GM10847 (cell line): Measurements from ENCODE around the gene INPP5J.

Experiments
- POLR2A ChIP-seq: IDR thresholded peaks from 2 replicates; pipeline ENCODE4 v1.6.1; 2011; ENCODE audit not compliant: insufficient read length; ENCODE audit errors: extremely low read depth

The INPP5J gene

GRCh38 chr22:31134688-31135087, 11.9 kb downstream of the INPP5J start:
- no peak for TF ChIP-seq POLR2A

DNA sequence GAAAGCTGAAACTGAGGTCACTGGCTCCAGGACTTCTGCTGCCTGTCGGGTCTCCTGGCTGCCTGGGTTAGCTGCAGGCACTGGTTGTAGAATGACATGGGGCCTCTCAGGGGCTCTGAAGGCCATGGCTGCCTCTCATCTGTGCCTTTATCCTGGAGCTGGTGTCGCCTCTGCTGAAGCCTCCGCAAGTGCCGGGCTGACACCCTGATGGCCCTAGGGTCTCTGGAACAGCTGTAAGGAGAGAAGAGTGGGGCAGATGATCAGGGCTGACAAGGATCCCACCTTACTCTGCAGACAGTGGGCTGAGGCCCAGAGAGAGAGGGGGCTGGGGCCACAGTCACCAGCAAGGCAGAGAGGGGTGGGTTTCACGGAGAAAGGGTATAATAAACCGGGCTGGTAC, 12.9 kb downstream of the INPP5J start:
- TF ChIP-seq POLR2A, result no peak

DNA sequence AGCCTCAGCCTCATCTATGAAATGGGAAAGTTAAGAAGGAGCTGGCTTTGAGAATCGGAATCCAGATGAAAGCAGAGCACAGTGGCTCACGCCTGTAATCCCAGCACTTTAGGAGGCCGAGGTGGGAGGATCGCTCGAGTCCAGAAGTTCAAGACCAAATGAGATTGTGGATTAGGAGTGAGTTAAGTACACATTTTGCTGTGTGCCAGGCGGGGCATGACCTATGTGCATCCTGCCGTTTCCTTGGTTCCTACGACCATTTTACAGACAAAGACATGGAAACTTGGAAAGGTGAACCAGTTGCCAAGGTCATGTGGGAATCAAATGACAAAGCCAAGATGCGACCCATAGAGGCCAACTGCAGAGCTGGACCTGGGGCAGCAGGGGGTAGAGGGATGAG, 13.4 kb downstream of the INPP5J start:
- TF ChIP-seq POLR2A, result no peak

DNA sequence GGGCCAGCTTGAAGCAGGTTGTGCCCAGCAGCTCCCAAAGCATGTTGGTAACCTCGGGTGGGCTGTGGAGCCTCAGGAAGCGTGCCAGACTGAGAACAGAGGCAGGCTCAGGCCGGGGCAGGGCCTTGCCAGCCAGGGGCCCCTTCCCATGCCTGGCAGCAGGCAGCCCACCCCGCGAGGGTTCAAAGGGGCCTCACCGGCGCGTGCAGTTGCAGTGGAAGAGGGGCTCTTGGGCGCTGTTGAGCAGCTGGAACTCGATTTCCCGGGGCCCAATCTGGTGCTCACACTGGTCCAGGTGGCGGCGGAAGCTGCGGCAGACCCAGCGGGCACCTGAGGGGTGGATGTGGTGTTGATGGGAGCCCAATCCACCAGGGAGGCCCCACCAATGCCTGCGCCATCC, 13.9 kb downstream of the INPP5J start:
- TF ChIP-seq POLR2A, result no peak

GRCh38 chr22:31137721-31138120, 15.0 kb downstream of the INPP5J start:
- no peak for TF ChIP-seq POLR2A

GRCh38 chr22:31138126-31138525, 15.4 kb downstream of the INPP5J start:
- no peak for TF ChIP-seq POLR2A

DNA sequence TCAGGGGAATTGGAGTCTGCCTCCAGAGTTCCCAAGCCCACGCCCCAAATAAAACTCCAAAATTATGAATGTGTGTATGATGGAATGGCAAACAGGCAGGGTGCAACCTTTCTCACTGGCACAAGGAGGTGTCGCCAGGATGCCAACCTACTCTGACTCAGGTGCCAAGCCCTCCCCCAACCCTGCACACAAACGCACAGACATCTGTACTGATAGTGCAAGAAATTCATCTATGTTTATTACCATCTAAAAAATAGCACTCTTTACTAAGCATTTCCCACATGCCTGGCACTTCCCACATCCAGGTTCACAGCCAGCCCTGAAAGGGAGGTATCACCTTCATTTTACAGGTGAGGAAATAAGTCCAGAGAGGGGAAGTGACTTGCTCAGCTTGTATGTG, 16.3 kb downstream of the INPP5J start:
- no peak for TF ChIP-seq POLR2A

- no peak for TF ChIP-seq POLR2A
These were observed 17.3 kb downstream of the INPP5J start, which contains the start of gene PLA2G3 for GRCh38 chr22:31139866-31140716. PLA2G3 (minus strand) TSS chr22:31140508; CDS start chr22:31140354, 154 bp downstream.

GRCh38 chr22:31140746-31141145, 18.0 kb downstream of the INPP5J start:
- TF ChIP-seq POLR2A, result no peak

DNA sequence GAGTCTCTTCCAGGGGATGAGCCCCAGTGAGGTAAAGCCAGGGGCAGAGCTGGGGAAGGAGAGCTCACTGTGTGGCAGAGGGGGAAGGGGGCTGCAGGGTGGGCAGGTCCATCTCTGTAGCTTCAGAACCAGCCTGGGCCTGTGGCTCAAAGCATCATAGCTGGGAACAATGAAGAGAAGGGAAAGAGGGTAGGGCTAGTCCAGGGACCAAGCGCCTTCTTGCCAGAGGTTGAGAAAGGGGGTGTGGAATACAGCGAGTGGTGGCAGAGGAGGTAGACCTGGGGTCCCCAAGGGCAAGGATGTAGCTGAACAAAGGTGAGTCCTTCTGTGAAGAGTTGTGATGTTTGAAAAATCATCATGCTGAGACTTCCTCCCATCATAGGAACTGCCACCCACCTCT, 18.8 kb downstream of the INPP5J start:
- no peak for TF ChIP-seq POLR2A

DNA sequence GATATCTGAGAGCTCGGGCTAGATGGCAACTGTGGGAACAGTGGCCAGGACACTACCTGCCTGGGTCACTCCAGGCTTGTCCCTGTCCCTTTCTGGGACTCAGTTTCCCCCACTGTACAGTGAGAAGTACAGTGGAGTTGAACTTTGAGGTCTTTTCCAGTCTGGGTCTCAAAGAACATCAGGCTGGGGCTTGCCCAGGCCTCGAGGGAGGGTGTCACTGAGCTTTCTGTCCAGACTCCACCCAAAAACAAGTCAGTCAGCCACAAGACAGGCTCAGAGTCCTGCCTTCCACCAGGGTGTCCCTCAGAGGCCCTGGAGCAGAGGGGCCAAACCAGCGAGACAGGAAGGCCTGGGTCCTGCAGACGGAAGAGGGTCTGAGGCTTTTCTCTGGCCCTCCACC, 19.5 kb downstream of the INPP5J start:
- no peak for TF ChIP-seq POLR2A

DNA sequence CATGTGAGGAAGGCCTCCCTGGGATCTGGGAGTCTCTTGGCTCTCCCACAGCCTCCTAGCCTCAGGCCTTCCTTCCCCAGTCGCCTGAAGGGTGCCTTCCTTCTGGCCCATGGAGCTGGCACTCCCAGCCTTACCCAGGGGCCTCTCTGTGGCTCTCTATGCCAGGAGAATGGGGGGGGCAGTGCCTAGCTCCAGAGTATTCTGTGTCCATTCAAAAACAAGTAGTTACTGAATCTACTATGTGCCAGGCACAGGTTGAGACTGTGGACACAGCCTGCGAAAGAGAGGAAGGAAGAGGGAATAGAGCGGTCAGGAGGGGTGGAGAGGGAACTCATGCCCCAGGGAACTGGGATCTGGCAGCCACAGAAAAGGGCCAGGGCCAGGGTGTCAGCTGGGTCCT, 20.3 kb downstream of the INPP5J start:
- no peak for TF ChIP-seq POLR2A

DNA sequence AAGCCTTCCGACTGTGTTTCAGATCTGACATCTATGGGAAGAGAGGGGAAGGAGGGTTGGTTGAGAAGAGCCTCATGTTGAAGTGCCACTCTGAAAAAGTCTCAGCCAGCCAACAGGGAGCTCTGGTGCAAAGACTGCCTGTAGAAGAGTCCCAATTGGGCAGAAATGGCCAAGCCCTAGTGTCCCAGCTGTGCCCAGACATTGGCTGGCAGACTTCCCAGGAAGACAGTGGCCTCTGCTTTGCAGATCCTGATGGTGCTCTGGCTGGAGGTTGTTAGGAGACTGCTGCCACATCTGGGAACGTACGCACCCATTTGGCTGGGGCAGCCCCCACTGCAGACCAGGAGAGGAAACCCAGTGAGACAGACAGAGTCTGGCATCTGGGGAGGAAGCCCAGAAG, 20.8 kb downstream of the INPP5J start:
- no peak for TF ChIP-seq POLR2A

DNA sequence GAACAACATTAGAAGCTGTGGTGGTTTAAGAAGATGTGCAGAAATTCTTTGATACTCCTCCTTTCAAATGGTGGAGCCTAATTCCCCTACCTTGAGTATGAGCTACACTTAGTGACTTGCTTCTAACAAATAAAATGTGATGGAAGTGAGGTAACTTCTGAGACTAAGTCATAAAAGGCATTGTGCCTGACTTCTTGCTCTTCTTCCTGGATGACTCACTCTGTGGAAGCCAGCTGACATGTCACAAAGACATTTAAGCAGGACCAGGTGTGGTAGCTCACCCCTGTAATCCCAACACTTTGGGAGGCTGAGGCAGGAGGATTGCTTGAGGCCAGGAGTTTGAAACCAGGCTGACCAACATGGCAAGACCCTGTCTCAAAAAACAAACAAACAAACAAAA, 21.5 kb downstream of the INPP5J start:
- no peak for TF ChIP-seq POLR2A

DNA sequence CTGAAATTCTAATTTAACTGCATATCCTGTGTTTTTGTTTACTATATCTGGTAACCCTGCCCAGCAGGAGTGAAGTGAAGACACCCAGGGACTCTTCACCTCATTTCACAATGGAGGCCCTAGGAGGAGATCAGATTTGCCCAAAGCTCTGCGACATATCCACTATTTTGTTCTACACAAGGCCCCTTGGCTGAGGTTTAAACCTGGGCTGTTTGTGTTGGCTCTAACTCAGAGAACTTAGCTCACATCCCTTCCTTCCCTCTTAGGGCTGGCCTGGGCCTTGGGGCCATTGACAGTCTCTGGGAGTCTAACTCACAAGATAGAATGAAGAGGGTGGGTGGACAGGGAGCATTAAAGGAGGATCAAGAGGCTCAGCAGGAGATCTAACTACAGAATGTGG, 25.7 kb downstream of the INPP5J start:
- no peak for TF ChIP-seq POLR2A

DNA sequence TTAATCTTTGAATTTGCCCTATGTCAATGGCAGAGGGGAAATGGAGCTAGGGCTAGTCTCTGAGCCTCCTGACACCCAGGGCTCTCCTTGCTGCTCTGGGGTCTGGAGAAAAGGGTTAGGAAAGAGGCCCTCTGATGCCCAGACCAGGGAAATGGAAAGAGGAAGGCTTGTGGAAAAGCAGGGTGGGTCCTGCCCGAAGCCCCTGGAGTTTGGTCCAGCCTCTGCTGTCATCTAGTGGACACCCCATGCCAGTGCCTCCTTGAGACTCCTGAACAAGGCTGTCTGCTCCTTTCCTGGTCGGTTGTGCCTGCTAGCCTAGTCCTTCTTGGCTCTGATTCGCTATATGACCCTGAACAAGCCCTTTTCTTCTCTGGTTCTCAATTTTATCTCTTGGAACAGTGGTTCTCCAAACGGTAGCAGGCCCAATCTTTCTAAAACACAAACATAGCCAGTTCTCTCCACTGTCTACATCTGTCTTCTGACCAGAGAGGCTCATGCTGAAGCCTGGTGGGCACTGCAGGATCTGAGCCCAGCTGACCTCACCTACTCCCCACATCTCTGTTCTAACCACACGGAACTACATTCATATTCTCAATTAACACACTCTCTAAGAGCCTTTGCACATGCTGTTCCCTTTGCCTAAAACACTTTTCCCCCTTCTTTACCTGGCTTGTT, 26.3 kb downstream of the INPP5J start:
- no peak for TF ChIP-seq POLR2A
